Stomach smooth muscle (tissue), 2 donors: Measurements from ENCODE around the gene EPSTI1.

Experiments
- H3K27ac ChIP-seq: one replicate; pipeline ENCODE4 v1.7.0; 2013; ENCODE audit warnings: mild to moderate bottlenecking, low read length, inconsistent platforms
- H3K27me3 ChIP-seq, 2 donors: one replicate each; pipeline ENCODE4 v1.7.0; 2013; ENCODE audit warnings: low read length in 2 of 2; ENCODE audit not compliant: insufficient read depth in 2 of 2, control insufficient read depth in 1 of 2
- H3K36me3 ChIP-seq, 2 donors: one replicate each; pipeline ENCODE4 v1.7.0; 2013; ENCODE audit warnings: low read length in 2 of 2; ENCODE audit not compliant: control insufficient read depth in 2 of 2, insufficient read depth in 2 of 2
- H3K4me1 ChIP-seq: one replicate; pipeline ENCODE4 v1.7.0; 2013; ENCODE audit warnings: low read length; ENCODE audit not compliant: control insufficient read depth, insufficient read depth
- H3K4me3 ChIP-seq, 2 donors: one replicate each; pipeline ENCODE4 v1.7.0; 2013; ENCODE audit warnings: low read length in 2 of 2
- H3K9ac ChIP-seq, 2 donors: one replicate each; pipeline ENCODE4 v1.7.0; 2013; ENCODE audit warnings: low read length in 2 of 2, mild to moderate bottlenecking in 1 of 2
- H3K9me3 ChIP-seq, 2 donors: one replicate each; pipeline ENCODE4 v1.7.0; 2013; ENCODE audit warnings: low read length in 2 of 2; ENCODE audit not compliant: control insufficient read depth in 2 of 2
- donor health status: healthy.
- donor health status: Pancreatic carcinoma.

EPSTI1 gene

DNA sequence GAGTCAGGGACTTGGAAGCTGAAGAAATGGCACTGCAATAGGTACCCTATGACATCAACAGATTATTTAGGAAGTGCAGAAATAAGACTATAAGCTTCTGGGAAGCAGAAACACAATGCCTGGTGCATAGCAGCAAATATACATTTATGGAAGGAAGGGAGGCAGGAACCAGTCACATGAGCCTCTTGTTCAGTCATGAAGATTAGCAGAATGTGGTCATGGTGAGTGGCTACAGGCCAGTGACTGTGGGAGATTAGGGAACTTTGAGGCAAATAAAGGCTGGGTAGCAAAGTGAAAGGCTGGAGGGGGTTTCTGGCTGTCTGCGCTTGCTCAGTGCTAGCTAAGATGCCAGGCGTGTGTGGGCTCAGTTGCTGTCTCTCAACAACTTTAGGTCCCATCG is 96.3 kb downstream of the EPSTI1 start:
- Histone ChIP-seq H3K4me1 (no peaks in the 10 kb centered on the region), H3K4me3 (no peak overlapping the region), H3K9ac (no peak overlapping the region), H3K27ac (no peak overlapping the region), H3K36me3 (peaks cover 0 to 5% of the 10 kb centered on the region in 2 donors), H3K9me3 (no peaks in the 10 kb centered on the region), H3K27me3 (no peaks in the 10 kb centered on the region)

DNA sequence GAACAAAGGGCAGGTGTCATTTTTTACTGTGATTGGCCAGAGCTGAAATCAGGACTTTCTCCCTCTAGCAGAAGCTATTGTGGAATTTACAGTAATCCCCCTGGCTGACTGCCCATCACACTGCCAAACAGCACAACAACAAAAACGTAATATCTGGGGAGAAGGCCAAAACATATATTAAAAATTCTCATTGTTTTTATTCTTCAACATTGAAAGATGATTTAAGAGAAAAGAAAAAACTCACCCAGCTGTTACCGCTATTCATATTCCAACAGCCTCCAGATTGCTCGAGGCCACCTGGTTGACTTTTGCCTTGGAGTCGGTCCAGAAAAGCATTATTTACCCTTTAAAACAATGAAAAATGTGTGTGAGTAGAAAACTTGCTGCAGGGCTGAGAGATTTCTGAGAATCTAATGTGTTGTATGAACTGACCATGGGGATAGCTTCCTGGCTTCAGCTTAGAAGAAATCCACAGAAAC is 97.2 kb downstream of the EPSTI1 start:
- no peaks in the 10 kb centered on the region for H3K4me1 ChIP-seq
- no peak overlapping the region for H3K4me3 ChIP-seq
- no peak overlapping the region for H3K27ac ChIP-seq
- no peak overlapping the region for H3K9ac ChIP-seq
- no peaks in the 10 kb centered on the region for H3K9me3 ChIP-seq
- peaks cover 0 to 5% of the 10 kb centered on the region in 2 donors for H3K36me3 ChIP-seq
- no peaks in the 10 kb centered on the region for H3K27me3 ChIP-seq

- Histone ChIP-seq H3K4me1 (no peaks in the 10 kb centered on the region), H3K4me3 (no peak overlapping the region), H3K36me3 (peaks cover 0 to 5% of the 10 kb centered on the region in 2 donors), H3K27me3 (no peaks in the 10 kb centered on the region), H3K27ac (no peak overlapping the region), H3K9me3 (no peaks in the 10 kb centered on the region), H3K9ac (no peak overlapping the region)
These were observed 98.8 kb downstream of the EPSTI1 start for GRCh38 chr13:42893214-42893671.

DNA sequence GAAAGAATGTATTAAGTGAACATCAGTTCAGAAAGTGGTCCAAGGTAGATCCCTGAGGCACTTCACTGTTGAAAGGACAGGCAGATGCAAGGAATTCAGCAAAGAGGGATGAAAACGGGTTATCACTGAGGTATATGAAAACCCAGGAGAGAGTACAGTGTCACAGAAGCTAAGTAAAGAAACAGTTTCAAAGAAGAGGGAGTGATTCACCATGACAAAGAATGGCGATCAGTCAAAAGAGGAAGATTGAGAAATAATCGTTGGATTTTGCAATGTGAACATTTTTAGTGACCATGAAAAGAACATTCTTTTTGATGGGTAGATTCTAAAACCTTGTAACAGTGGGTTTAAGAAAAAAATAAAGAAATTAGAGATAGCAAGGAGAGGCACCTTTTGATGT is 99.3 kb downstream of the EPSTI1 start:
- H3K4me1 ChIP-seq = no peaks in the 10 kb centered on the region
- no peak overlapping the region for H3K27ac ChIP-seq
- H3K27me3 ChIP-seq = no peaks in the 10 kb centered on the region
- no peak overlapping the region for H3K4me3 ChIP-seq
- H3K36me3 ChIP-seq = peaks cover 0 to 5% of the 10 kb centered on the region in 2 donors
- H3K9me3 ChIP-seq = no peaks in the 10 kb centered on the region
- H3K9ac ChIP-seq = no peak overlapping the region

DNA sequence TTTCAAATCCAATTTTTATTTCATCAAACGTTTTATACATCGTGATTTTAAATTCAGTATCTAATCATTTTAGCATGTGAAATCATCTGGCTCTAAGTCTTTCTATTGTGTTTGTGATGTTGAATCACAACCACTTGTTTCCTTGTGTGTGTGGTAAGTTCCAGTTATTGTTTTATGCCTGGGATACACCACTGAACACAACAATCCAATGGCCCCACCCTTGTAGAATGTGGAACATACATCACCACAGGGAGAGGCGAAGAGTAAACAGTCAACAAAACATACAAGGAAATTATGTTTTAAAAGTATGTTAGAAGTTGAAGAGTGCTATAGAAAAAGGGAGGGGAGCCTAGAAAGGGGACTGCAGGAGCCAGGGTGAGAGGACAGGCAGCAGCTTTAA is 100.5 kb downstream of the EPSTI1 start:
- H3K4me1 ChIP-seq = no peaks in the 10 kb centered on the region
- H3K36me3 ChIP-seq = no peaks in the 10 kb centered on the region
- no peak overlapping the region for H3K4me3 ChIP-seq
- no peak overlapping the region for H3K9ac ChIP-seq
- H3K27ac ChIP-seq = no peak overlapping the region
- H3K9me3 ChIP-seq = no peaks in the 10 kb centered on the region
- H3K27me3 ChIP-seq = no peaks in the 10 kb centered on the region

GRCh38 chr13:42885325-42885724 is 106.7 kb downstream of the EPSTI1 start:
- Histone ChIP-seq H3K27me3 (peaks cover 0 to 3% of the 10 kb centered on the region in 2 donors), H3K9ac (no peak overlapping the region), H3K27ac (no peak overlapping the region), H3K4me3 (no peak overlapping the region), H3K36me3 (no peaks in the 10 kb centered on the region), H3K9me3 (no peaks in the 10 kb centered on the region), H3K4me1 (no peaks in the 10 kb centered on the region)

- Histone ChIP-seq H3K27ac (no peak overlapping the region), H3K9me3 (no peaks in the 10 kb centered on the region), H3K36me3 (no peaks in the 10 kb centered on the region), H3K9ac (no peak overlapping the region), H3K4me1 (no peaks in the 10 kb centered on the region), H3K27me3 (peaks cover 0 to 3% of the 10 kb centered on the region in 2 donors), H3K4me3 (no peak overlapping the region)
These were observed 108.1 kb downstream of the EPSTI1 start for GRCh38 chr13:42883771-42884467.

DNA sequence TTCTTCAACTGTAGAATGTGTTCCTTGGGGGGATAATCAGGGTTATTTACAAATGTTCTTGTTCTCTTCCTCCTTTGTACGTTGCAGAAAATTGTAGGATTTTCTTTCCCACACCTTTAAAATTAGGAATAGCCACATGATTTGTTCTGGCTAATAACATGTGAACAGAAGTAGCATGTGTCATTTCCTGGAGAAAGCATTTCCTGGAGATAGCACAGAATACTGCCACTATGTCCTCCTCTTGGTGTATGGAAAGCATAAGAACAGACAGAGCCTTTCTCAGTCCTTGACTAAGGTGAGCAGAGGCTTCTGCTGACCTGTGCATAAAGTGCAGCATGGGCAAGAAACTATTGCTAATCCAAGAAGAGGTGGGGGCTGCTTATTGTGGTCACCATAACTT is 108.9 kb downstream of the EPSTI1 start:
- Histone ChIP-seq H3K27me3 (peaks cover 0 to 3% of the 10 kb centered on the region in 2 donors), H3K4me1 (no peaks in the 10 kb centered on the region), H3K9ac (no peak overlapping the region), H3K4me3 (no peak overlapping the region), H3K27ac (no peak overlapping the region), H3K36me3 (no peaks in the 10 kb centered on the region), H3K9me3 (peaks cover 0 to 6% of the 10 kb centered on the region in 2 donors)

- Histone ChIP-seq H3K4me3 (peak overlapping the region; percentile 1 to 44), H3K27me3 (peaks cover 0 to 3% of the 10 kb centered on the region in 2 donors), H3K36me3 (no peaks in the 10 kb centered on the region), H3K9ac (no peak overlapping the region), H3K9me3 (peaks cover 0 to 6% of the 10 kb centered on the region in 2 donors), H3K27ac (no peak overlapping the region), H3K4me1 (no peaks in the 10 kb centered on the region)
These were observed 111.9 kb downstream of the EPSTI1 start for GRCh38 chr13:42880056-42880605.

GRCh38 chr13:42878721-42879120 is 113.3 kb downstream of the EPSTI1 start:
- Histone ChIP-seq H3K9ac (no peak overlapping the region), H3K4me1 (no peaks in the 10 kb centered on the region), H3K27me3 (peaks cover 0 to under 1% of the 10 kb centered on the region in 2 donors), H3K4me3 (no peak overlapping the region), H3K36me3 (no peaks in the 10 kb centered on the region), H3K27ac (no peak overlapping the region), H3K9me3 (peaks cover 0 to 6% of the 10 kb centered on the region in 2 donors)
